NCI-H460 (cell line): ENCODE measurements around the gene CDC14A. TPM values are rescaled to one million over a fixed set of nuclear protein-coding genes. Genes with fewer than 3 reads are reported as not detected.
"Not testable (repeated sequence)": the region's sequence is repeated elsewhere in the genome, so short reads cannot be mapped to it uniquely, and the experiment has no call there.

Experiments
- DNase-seq: peaks from one replicate; pipeline ENCODE4 v3.0.0-alpha.2; 2016; ENCODE audit warnings: low read depth; ENCODE audit errors: extremely low read depth
- total RNA-seq: library from RNA; depleted of rRNA; stranded (reverse); fragments of >200 nt; shearing (Covaris generic); gene quantifications from 2 replicates; pipeline ENCODE4 v1.2.3, GENCODE V29; 2014

The CDC14A gene
- total RNA-seq, 1 experiment from 2014 or later: 4.6 TPM

DNA sequence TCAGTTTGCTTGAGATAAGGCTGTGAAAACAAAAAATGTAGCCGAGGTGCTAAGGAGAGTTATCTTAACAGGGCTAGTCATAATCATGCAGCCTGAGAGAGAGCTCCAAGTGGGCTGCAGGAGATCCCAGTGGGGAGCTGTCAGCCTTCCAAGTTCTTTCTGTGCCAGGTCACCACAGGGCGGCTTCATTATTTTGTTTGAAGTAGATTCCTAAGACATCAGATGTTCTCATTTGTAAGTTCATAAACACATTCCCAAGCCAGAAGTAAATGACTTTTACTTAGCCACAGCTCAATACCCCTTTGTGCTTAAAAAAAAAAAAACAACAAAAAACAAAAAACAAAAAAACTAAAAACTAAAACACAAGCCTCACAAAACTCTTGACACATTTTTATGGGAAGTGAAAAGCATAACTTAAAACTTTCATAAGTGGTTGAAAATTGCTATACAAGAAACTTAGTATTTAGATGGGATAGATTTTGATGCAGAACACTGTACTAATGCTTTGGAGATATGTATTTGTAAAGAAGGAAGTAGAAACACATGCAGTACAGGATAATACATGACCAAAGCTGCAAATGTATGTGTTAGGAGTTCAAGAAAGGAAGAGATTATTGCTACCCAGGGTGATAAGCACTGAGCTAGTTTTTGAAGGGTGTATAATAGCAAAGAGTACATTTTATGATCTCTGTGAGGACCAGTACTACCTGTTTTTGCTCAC is 8.6 kb downstream of the CDC14A start:
- DNase-seq: no peak

DNA sequence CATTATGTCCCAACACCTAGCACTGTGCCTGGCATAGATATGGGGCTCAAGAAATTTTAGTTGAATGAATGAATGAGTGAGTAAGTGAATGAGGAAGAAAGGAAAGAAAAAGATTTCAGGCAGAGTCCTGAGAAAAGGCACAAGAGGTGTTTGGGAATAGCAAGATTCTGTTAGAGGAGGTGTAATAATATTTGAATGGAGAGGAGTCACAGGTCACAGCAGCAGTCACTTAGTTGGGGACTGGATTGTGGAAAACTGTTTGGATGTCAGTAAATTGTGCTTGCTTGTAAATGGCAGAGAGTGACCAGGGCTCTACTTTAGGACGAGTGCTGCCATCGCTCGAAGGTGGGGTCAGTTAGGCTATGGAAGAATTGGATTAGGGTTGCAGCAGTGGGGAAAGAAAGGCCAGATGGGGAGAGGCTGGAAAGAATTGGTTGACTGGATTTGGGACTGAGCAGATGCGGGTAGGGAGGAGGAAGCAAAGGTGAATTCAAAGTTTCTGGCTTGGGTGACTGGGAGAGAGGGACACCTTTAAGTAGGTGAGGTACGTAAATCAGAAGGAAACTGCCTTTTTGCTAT is 9.3 kb downstream of the CDC14A start:
- DNase-seq: no peak

DNA sequence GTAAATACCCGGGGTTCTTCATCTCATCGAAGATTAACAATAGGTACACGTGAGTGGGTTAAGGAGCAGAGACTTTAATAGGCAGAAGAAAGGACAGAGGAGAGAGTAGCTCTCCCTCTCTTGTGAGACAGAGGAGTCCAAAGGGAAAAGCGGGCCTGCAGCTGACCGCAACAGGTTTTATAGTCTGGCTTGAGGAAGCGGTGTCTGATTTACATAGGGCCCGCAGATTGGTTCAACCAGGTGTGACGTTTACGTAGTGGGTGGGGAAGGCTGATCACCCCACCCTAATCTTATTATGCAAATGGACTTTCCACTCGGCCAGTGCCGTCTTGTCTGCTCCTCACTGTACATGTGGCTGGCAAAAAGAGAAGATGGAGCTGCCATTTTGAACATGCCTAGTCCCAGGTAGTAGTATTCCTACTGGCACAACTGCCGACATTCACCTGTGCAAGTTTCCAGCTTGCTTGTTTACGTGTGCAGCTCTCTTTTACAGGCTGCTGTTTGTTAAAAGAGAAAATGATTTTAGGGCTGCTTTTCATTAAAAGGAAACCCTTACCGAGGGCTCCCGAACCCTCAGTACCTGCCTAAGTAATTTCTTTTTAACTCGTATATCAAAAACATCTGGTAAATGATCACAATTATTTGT is 10.6 kb downstream of the CDC14A start:
- no peak for DNase-seq

DNA sequence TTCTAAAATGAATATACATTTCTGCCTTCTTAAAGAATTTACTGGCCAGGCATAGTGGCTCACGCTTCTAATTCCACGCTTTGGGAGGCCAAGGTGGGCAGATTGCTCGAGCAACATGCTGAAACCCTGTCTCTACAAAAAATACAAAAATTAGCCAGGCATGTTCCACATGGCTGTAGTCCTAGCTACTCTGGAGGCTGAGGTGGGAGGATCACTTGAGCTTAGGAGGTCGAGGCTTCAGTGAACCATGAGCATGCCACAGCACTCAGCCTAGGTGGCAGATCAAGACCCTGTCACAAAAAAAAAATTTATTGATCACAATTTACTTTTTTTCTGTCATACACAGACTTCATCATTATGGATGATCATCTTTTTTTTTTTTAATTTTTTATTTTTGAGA is 11.5 kb downstream of the CDC14A start:
- DNase-seq: no peak

DNA sequence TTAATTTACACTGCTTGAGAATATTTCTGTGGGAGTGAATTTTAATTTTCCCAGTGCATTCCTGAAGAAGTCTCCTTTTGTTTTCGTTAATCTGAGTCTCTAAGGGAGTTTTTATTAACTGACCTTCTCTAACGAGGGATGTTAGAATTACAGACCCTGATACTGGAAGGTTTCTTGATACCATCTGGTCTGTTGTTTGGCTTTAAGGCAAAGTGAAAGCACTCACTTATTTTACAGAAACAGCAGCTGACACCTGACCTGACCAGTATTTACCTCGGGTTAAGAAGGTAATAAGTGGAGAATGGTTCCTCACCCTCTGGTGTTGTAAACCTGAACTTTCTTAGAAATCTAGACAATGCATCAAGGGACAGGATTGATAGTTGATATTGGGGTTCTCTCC is 12.4 kb downstream of the CDC14A start:
- no peak for DNase-seq

DNA sequence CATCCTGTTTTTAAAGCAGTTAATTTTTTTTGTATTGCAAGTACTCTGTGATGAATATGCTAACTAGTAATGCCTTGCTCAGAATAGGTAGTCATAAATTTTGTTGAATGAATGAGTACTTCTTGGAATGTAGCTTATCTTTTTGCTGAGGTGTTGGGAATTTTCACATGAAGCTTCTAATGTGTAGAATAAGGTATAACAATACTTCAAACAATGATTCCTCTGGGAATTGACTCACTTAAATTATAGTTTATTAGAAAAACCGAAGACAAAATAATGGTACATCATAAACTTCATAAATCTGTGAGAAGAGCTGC is 13.9 kb downstream of the CDC14A start:
- no peak for DNase-seq

DNA sequence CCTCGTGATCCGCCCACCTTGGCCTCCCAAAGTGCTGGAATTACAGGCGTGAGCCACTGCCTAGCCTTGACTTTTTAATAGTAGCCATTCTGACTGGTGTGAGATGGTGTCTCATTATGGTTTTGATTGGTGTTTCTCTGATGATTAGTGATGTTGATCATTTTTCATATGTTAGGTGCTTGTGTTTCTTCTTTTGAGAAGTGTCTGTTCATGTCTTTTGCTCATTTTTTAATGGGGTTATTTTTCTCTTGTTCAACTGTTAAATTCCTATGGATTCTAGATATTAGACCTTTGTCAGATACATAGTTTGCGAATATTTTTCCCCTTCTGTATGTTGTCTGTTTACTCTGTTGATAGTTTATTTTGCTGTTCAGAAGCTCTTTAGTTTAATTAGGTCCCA is 17.0 kb downstream of the CDC14A start:
- DNase-seq: not testable (repeated sequence)

DNA sequence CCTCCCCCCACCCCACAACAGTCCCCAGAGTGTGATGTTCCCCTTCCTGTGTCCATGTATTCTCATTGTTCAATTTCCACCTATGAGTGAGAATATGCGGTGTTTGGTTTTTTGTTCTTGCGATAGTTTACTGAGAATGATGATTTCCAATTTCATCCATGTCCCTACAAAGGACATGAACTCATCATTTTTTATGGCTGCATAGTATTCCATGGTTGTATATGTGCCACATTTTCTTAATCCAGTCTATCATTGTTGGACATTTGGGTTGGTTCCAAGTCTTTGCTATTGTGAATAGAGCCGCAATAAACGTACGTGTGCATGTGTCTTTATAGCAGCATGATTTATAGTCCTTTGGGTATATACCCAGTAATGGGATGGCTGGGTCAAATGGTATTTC is 21.6 kb downstream of the CDC14A start:
- DNase-seq: not testable (repeated sequence)

DNA sequence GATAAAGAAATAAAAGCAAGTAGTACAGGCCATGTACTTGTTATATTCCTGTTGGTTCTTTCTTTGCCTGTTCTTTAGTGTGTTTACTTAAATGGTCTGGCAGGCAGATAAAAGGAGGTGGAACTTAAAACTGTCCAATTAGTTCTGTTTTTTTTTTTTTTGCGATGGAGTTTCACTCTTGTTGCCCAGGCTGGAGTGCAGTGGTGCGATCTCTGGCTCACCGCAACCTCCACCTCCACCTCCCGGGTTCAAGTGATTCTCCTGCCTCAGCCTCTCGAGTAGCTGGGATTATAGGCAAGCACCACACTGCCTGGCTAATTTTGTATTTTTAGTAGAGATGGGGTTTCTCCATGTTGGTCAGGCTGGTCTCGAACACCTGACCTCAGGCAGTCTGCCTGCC is 24.6 kb downstream of the CDC14A start:
- DNase-seq: not testable (repeated sequence)

DNA sequence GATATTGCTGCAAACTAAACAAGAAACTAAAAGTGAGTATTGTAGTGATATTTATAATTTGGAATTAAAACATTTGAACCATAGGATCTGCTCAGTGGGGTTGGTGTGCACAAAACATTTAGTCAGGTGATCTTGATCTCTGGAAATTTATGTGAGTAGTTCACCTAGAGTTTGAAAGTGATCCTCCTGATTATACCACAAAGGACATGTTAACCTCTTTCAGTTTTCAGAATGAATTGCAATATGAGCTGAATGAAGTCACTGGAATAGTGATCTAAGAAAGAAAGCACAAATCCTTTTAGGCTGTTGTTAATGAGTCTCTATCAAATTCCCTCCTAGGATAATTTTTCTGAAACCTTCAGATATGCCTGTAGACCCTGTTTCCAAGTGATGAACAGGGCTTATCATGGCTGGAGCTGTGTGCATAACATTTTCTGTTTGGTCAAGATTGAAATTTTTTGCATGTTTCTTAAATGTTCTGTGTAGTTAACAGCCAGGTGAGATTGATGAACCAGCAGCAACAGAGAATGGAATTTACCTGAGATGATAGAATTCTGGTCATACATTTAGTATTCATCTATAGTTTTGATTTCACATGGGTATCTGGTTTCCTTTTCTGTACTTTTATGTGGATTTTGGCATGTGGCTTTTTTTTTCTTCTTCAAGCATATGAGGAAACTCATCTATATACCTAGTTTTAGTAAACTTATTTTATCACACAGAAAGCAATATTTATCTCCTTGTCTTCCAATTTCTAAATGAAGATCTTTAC is 25.5 kb downstream of the CDC14A start:
- DNase-seq: no peak

DNA sequence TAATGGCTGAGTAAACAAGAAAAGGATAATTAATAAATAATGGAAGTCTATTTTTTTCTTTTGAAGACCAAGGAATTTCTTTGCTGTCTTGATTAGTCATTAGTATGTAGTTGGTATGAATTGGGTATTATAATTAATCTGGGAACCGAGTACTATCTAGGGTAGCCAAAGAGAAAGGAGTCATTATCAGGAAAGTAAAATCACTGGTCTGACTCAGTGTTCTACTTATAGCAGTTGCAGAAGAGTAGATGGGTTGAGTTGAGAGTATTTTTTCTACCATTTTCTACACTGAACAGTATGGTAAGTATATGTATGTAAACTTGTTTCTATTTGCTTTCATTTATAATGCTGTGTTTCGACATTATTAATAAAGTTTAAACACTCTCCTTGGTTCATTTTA is 26.6 kb downstream of the CDC14A start:
- no peak for DNase-seq

DNA sequence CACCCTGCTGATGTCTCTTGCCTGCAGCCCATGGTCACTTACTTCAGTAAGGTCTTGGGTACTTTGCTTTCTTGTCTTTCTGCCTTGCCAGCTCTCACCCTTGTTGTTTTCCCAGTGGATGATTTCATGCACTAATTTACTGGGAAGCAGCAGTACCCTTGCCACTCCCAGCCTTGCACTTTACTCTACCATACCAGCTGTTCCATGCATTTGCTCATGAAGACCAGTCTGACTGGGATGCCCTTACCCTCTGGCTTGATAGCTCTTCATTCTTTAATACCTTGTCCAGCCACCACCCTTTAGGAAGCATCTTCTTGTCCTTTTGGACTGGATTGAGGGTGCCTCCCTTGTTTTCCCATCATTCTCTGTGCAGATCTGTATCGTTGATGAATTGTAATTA is 28.3 kb downstream of the CDC14A start:
- DNase-seq: no peak

DNA sequence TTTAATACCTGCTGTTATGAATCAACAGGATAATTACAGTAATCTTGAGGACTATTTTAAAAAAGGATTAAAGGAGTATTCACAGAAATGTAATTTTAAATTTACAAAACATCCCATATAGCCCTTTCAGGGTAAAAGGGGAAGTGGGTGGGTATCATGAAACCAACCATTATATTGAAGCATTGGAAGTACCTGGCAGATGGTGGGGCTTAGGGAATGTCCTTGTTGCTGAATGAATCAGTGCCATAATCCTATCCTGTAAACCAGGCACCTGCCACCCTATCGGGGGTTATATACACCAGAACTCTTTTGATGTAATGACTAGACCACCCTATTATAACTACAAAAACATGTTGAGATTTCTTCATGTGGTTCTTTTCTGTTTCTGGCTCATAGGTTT is 30.4 kb downstream of the CDC14A start:
- no peak for DNase-seq

DNA sequence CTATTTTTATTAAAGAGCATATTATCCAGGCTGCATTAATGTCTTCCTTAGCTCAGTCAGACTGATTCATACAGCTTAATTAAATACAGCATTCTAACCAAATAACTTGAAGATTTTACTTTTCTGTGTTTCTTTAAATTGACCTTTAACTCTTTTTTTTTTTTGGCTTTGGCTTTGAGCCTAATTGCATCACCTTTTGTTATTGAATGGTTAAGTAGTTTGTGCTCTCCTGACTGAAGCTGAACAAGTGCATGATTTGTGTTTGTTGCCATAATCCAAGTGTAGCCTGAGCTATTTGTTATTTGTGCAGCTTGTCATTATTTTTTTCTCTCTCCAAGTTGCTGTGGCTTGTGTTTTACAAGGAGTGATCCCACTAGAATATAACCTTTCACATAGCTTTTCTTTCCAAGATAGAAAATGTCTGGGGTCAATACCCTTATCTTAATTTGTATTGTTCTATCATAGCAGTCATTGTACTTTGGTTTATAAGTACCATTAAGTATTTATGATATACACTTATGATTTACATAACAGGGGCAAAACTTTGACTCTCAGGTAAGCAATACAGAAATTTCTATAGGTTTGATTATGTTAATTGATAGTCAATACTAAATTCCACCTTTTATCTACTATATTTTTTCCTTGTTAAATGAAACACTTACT is 31.6 kb downstream of the CDC14A start:
- no peak for DNase-seq

DNA sequence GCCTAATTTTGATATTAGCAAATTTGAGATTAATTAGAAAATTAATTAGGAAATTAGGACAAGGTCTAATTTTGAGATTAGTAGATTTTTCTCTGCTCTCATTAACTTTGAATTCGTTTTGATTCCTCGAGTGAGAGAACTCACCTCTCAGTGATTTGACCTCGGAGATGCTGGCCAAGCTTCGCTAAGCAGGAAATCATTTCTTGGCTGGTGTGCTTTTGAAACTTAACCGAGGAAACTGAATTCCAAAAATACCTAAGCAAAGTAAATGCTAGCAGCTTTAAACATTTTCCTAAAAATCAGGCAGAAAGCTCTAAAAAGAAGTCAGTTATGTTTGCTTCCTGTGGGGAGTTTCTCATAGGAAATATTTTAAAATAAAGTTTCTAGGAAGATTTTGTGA is 34.9 kb downstream of the CDC14A start:
- no peak for DNase-seq

DNA sequence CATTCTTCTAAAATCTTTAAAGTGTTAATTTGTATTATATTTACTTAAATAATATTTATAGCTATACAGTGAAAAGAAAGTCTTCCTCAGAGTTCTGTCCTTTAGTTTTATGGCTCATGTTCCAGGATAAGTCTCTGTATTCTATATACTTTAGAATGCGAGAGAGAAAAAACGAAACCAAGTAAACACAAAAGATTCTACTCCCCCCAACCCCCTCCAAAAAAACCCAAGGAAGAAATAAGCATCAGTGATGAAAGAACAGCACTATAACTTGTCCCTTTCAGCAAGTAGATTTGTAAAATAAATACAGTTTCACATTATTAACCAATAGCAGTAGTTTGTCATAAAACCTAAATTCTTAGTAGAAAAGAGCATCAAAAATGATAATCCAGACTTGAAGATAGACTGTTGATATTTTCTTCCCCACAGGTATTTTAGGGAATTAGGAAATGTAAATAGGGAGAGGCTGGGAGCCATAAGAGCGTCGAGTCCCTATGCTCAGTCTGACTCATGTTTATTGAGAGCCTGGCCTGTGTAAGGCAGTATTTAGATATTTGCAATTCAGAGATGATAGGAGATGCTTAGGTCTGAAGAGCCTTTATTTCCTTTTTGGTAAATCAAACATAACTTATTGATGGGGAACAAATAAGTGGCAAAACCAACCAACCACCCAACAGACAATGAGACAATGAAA is 35.5 kb downstream of the CDC14A start:
- DNase-seq: no peak

DNA sequence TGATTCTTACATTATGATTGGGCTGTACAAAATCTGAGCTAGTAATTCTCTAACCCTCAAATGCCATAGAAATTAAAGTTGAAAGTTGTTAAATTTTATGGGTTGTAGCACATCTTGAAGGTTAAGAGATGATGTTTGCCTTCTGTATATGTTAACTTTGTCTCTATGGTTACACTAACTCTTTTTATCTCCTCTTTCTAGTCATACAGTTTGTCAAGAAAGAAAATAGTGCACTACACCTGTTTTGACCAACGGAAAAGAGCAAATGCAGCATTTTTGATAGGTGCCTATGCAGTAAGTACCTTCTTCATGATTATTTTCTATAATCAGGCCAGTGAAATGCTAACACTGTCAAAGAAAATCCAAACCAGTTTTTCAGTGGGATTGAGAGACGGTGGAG is 38.2 kb downstream of the CDC14A start:
- no peak for DNase-seq

DNA sequence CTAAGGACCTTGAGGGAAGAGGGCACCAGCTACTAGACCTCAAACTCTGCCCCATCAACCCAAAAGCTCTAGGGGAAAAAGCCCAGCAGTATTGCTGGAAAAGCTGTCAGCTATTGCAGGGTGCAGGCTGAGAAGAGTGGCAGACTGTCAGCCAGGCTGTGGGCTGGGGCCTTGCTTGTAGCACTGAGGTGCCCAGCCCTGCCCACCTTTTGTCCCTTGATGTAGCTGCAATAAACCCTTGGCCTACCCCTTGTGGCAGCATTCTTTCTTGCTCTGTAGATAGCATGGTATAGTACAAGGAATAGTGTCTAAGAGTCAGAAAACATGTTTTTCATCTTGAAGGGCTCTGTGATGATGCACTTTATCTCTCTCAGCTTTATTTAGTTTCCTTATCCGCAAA is 39.4 kb downstream of the CDC14A start:
- no peak for DNase-seq

DNA sequence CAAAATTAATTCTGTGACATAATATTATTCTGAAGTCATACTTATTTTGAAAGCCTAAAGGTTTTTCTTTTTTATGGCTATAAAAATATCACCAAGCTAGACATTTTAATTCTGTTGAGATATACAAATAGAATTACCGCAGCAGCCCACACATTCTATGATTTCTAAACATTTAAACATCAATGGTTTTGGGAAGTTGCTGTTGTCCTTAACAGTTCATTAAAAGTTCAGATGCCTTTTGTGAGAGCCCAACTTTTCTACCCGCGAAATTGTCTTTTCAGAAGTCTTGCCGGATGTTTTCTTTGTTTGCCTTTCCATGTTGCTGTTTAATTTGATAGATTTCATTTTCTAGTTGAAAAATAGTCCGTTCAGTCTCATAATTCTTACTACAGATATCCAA is 40.5 kb downstream of the CDC14A start:
- DNase-seq: no peak

DNA sequence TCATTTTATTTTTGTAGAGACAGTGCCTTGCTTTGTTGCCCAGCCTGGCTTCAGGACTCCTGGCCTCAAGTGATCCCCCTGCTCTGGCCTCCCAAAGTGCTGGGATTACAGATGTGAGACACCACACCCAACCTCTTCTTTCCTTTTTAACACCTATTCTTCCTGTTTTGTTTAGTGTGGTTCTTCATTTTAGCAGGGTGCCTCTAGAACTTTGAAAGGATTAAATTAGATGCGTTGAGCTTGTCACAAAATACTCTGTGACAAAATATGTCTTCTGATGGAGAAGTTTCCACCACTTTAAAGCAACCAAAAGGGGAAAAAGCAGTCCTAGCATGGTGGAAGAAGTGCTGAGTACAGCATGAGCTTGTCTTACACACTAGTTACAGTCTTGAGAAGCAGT is 42.0 kb downstream of the CDC14A start:
- no peak for DNase-seq

DNA sequence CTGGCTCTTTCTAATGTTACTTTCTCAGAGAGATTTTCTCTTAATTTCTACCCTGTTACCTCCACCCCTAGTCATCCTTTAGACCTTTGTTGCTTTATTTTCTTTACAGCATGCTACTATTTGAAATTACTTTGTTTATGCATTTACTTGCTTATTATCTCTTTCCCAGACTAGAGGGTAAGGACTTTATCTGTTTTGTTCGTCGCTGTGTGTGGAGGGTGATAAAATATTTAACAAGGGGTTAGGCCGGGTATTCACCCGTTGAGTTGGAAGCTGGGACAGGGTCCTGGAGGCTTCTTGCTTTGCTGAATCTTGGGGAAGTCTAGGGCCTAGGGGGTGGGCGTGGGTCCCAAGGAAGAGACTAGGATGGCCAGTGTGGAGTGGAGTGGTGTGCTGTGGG is 43.6 kb downstream of the CDC14A start:
- no peak for DNase-seq
